Measurements from ENCODE around the gene FRMPD4.

Gene FRMPD4

DNA sequence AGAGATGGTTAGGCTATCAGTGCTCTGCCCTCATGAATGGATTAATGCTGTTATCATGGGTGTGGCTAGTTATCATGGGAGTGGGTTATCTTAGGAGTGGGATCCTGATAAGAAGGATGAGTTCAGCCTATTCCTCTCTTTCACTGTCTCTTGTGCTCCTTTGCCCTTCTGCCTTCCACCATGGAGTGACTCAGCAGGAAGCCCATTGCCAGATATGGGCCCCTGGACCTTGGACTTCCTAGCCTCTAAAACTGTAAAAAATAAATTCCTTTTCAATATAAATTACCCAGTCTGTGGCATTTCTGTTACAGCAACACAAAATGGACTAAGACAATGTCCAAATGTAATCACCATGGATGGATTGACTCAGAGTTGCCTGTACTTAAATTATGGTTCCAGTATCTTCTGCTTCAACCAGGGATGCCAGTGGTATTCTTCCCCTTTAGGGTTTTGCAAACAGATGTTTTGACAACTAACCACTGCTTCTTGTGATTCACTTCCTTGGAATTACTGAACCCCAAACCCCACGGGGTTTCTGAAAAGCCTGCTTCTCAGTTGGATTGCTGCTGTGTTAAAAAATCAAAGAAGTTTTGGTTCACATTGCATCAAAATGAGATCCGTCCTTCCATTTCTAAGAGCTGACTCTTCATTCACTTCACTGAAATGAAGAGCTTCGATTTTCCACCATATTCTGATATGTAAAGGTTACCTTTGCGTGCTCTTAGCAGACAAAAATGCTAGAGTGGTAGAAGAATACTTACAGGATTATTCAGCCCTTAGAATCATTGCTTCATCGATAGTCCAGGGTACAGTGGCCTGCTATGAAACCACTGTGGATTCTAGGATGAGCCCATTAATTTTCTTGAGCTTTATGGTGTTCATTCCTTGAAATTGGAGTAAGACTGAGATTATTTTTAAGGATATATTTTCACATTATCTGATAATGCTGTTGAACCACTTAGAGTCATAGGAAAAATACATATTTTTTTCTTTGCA lies 107.7 kb downstream of the FRMPD4 start:
- TF ChIP-seq, protein P1, sequence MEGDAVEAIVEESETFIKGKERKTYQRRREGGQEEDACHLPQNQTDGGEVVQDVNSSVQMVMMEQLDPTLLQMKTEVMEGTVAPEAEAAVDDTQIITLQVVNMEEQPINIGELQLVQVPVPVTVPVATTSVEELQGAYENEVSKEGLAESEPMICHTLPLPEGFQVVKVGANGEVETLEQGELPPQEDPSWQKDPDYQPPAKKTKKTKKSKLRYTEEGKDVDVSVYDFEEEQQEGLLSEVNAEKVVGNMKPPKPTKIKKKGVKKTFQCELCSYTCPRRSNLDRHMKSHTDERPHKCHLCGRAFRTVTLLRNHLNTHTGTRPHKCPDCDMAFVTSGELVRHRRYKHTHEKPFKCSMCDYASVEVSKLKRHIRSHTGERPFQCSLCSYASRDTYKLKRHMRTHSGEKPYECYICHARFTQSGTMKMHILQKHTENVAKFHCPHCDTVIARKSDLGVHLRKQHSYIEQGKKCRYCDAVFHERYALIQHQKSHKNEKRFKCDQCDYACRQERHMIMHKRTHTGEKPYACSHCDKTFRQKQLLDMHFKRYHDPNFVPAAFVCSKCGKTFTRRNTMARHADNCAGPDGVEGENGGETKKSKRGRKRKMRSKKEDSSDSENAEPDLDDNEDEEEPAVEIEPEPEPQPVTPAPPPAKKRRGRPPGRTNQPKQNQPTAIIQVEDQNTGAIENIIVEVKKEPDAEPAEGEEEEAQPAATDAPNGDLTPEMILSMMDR (IDR thresholded peaks at IDR 0.05) = no peak
- TF ChIP-seq ZFX (IDR thresholded peaks at IDR 0.05; ENCODE audit: borderline replicate concordance) = no peak
- no peak overlapping the region for H3K27ac ChIP-seq

DNA sequence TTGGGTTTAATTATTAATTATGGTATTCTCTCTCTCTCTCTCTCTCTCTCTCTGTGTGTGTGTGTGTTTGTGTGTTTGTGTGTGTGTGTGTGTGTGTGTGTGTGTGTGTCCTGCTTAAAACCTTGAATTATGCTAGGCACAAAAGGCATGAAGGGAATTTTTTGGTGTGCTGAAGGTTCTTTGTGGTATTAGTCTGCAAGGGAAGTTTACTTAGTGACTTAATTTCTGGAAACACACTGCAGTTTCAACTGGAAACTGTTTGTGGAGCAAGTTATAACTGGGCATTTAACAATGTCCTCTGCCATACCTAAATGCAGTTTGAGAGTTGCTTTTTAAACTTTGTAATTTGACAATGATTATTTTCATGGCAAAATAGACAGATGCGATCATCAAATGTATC lies 111.7 kb downstream of the FRMPD4 start:
- no peak overlapping the region for H3K27ac ChIP-seq
- no peak for TF ChIP-seq ZFX (IDR thresholded peaks at IDR 0.05; ENCODE audit: borderline replicate concordance)
- TF ChIP-seq, protein P1 (IDR thresholded peaks at IDR 0.05) = no peak

DNA sequence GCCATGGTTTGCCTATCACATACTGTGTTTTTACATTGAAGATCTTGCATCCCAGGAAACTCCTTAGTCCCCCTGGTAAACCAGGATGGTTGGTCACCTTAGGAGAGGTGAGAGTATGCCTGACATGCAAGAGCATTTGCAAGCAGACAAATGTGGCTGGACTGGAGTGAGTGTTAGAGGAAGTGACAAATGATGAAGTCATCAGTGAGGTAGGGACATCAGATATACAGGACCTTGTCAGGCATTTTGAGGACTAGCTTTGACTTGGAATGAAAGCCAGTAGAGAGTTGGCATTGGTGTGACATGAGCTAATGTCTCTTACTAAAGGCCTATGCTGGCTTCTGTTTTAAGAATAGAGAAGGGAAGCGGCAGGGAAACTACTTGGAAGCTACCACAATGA lies 124.9 kb downstream of the FRMPD4 start:
- no peak for TF ChIP-seq ZFX (IDR thresholded peaks at IDR 0.05; ENCODE audit: borderline replicate concordance)
- TF ChIP-seq, protein P1 (IDR thresholded peaks at IDR 0.05) = no peak
- no peak overlapping the region for H3K27ac ChIP-seq

DNA sequence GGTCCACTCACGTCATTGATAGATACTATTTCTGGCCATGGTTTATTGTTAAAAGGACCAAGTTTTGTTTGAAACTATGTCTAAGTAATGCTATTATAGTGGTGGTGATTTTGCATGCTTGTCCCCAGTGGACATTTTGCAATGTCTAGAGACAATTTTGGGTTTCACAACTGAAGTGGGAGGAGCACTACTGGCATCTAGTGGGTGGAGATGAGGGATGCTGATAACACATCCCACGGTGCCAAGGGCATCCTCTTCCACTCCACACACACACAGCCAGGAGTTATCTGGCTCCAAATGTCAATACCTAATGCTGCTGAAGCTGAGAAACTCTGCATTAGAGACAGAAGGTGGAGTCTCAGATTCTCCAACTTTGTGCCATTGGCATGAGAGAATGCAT lies 131.2 kb downstream of the FRMPD4 start:
- TF ChIP-seq ZFX (IDR thresholded peaks at IDR 0.05; ENCODE audit: borderline replicate concordance) = no peak
- TF ChIP-seq, protein P1 (IDR thresholded peaks at IDR 0.05) = no peak
- no peak overlapping the region for H3K27ac ChIP-seq

DNA sequence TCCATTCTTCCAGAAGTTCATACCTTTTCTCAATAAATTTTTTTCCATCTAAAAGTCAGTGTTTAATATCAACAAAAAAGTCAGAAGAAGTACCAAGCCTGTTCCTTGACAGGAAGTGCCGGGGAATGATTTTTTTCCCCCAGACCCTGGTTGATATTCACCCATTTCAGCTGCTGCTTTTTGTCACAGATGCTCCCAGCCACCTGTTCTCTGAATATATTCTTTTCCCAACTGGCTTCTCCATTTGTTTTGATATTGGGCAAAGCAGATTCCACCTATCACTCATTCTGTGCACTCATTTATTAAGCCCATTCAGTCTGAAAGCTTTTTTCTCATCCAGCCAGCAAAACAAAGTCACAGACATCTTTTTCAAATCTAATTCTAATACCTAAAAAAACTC lies 139.9 kb downstream of the FRMPD4 start:
- TF ChIP-seq ZFX (IDR thresholded peaks at IDR 0.05; ENCODE audit: borderline replicate concordance) = no peak
- TF ChIP-seq, protein P1 (IDR thresholded peaks at IDR 0.05) = no peak
- no peak overlapping the region for H3K27ac ChIP-seq

DNA sequence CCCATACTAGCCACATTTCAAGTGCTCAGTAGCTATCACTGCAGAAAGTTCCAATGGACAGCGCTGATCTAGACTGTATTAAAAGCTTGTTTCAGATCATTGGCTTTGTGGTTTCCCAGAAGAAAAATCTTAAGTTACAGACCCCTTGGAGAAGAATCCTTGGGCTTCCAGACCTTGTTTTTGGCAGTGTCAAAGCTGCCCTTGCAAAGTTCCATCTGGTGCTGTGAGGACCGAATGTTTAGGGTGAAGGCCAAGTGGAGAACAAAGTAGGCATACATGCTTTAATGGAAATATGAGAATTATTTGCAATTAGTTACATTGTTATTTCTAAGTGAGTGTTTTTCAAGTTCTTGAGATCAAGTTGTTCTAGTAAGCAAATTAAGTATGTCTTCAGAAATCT lies 144.7 kb downstream of the FRMPD4 start:
- no peak overlapping the region for H3K27ac ChIP-seq
- no peak for TF ChIP-seq ZFX (IDR thresholded peaks at IDR 0.05; ENCODE audit: borderline replicate concordance)
- TF ChIP-seq, protein P1 (IDR thresholded peaks at IDR 0.05) = no peak

Measured in 22Rv1 (cell line).